Epithelial cell of esophagus (primary cell): Measurements from ENCODE around the gene EMC8.

Experiments
- DNase-seq: peaks from one replicate; pipeline ENCODE4 v3.0.0; 2010; ENCODE audit warnings: low read depth
- H3K4me3 ChIP-seq: 2 replicates; pipeline ENCODE4 v1.5.1; 2011; ENCODE audit warnings: mild to moderate bottlenecking, low read length, control low read depth
- CTCF ChIP-seq: IDR thresholded peaks from 2 replicates; pipeline ENCODE4 v1.5.1; 2011; ENCODE audit warnings: low read depth, mild to moderate bottlenecking, low read length, control low read depth, inconsistent platforms; ENCODE audit not compliant: insufficient read depth; ENCODE audit errors: missing control alignments

Gene EMC8

GRCh38 chr16:85782451-85782850, 16.9 kb downstream of the EMC8 start:
- no peak overlapping the region for H3K4me3 ChIP-seq
- no peak for DNase-seq
- TF ChIP-seq CTCF, result no peak

GRCh38 chr16:85781695-85782370, 17.5 kb downstream of the EMC8 start:
- TF ChIP-seq CTCF, result no peak
- no peak for DNase-seq
- H3K4me3 ChIP-seq, result no peak overlapping the region

- no peak for DNase-seq
- no peak for TF ChIP-seq CTCF
- no peak overlapping the region for H3K4me3 ChIP-seq
These were observed 18.2 kb downstream of the EMC8 start for GRCh38 chr16:85781156-85781555.

GRCh38 chr16:85780281-85780680, 19.1 kb downstream of the EMC8 start:
- TF ChIP-seq CTCF, result no peak
- DNase-seq, result no peak
- H3K4me3 ChIP-seq, result no peak overlapping the region

- no peak overlapping the region for H3K4me3 ChIP-seq
- TF ChIP-seq CTCF, result no peak
- no peak for DNase-seq
These were observed 20.5 kb downstream of the EMC8 start for GRCh38 chr16:85778873-85779272.

GRCh38 chr16:85777583-85778310, 21.6 kb downstream of the EMC8 start:
- H3K4me3 ChIP-seq, result no peak overlapping the region
- TF ChIP-seq CTCF, result no peak
- peak; percentile 90 for DNase-seq
